Stimulated activated CD4-positive, alpha-beta T cell treated with anti-CD3 and anti-CD28 coated beads, Interleukin-12 subunit alpha, Interleukin-12 subunit beta, amount 100 ng/mL, for 24 hours (primary cell): Measurements from ENCODE around the gene UST.
"Not testable (repeated sequence)": the region's sequence is repeated elsewhere in the genome, so short reads cannot be mapped to it uniquely, and the experiment has no call there.

Experiments used
- DNase-seq, 2 experiments: peaks; one replicate each; pipeline ENCODE4 v3.0.0-alpha.2; 2020; ENCODE audit warnings: low read depth in 2 of 2

UST gene

GRCh38 chr6:148898376-148899014 lies 151.7 kb downstream of the UST start:
- no peak for DNase-seq

- no peak for DNase-seq
Observed at GRCh38 chr6:148904896-148905870, 158.4 kb downstream of the UST start.

GRCh38 chr6:148905901-148906300 lies 159.1 kb downstream of the UST start:
- DNase-seq = no peak

GRCh38 chr6:148906386-148906785 lies 159.6 kb downstream of the UST start:
- DNase-seq = no peak

- DNase-seq = no peak
Observed at GRCh38 chr6:148907573-148907972, 160.7 kb downstream of the UST start.

- DNase-seq = no peak
Observed at GRCh38 chr6:148912252-148912651, 165.4 kb downstream of the UST start.

GRCh38 chr6:148915810-148916209 lies 169.0 kb downstream of the UST start:
- DNase-seq = no peak

GRCh38 chr6:148916485-148916884 lies 169.7 kb downstream of the UST start:
- not testable (repeated sequence) for DNase-seq

GRCh38 chr6:148924226-148925012 lies 177.6 kb downstream of the UST start:
- DNase-seq = no peak

GRCh38 chr6:148925701-148926100 lies 178.9 kb downstream of the UST start:
- DNase-seq = no peak

- DNase-seq = no peak
Observed at GRCh38 chr6:148926478-148926877, 179.6 kb downstream of the UST start.

- no peak for DNase-seq
Observed at GRCh38 chr6:148927586-148927985, 180.8 kb downstream of the UST start.

GRCh38 chr6:148928811-148929210 lies 182.0 kb downstream of the UST start:
- no peak for DNase-seq

GRCh38 chr6:148932208-148932607 lies 185.4 kb downstream of the UST start:
- no peak for DNase-seq

- DNase-seq = no peak
Observed at GRCh38 chr6:148932731-148933130, 185.9 kb downstream of the UST start.

- DNase-seq = no peak
Observed at GRCh38 chr6:148934539-148934938, 187.7 kb downstream of the UST start.

GRCh38 chr6:148934961-148935360 lies 188.1 kb downstream of the UST start:
- no peak for DNase-seq

GRCh38 chr6:148935705-148936435 lies 189.0 kb downstream of the UST start:
- no peak for DNase-seq

GRCh38 chr6:148943451-148943850 lies 196.6 kb downstream of the UST start:
- no peak for DNase-seq

- DNase-seq = no peak
Observed at GRCh38 chr6:148944608-148945007, 197.8 kb downstream of the UST start.

GRCh38 chr6:148945301-148946021 lies 198.6 kb downstream of the UST start:
- no peak for DNase-seq
